GM21381 (cell line): ENCODE data around the gene SNX9.

ENCODE experiments used
- ATAC-seq: cut with Tn5 transposase; IDR thresholded peaks from one replicate; pipeline ENCODE4 v1.9.1; 2021; ENCODE audit warnings: mild to moderate bottlenecking, moderate library complexity; ENCODE audit not compliant: unreplicated experiment

The SNX9 gene

GRCh38 chr6:157974967-157975366, 151.9 kb downstream of the SNX9 start:
- ATAC-seq: no peak

DNA sequence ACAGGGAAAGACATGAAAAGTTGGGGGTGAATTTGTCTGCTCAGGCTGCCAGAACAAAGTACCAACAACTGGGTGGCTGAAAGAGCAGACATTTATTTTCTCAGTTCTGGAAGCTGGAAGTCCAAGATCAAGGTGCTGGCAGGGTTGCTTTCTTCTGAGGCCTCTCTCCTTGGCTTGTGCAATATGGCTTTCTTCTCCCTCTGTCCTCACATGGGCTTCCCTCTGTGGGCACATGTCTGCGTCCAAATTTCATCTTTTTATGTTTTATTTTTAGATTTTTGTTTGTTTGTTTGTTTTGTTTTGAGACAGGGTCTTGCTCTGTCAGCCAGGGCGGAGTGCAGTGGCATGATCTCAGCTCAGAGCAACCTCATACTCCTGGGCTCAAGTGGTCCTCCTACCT, 152.4 kb downstream of the SNX9 start:
- ATAC-seq: no peak

DNA sequence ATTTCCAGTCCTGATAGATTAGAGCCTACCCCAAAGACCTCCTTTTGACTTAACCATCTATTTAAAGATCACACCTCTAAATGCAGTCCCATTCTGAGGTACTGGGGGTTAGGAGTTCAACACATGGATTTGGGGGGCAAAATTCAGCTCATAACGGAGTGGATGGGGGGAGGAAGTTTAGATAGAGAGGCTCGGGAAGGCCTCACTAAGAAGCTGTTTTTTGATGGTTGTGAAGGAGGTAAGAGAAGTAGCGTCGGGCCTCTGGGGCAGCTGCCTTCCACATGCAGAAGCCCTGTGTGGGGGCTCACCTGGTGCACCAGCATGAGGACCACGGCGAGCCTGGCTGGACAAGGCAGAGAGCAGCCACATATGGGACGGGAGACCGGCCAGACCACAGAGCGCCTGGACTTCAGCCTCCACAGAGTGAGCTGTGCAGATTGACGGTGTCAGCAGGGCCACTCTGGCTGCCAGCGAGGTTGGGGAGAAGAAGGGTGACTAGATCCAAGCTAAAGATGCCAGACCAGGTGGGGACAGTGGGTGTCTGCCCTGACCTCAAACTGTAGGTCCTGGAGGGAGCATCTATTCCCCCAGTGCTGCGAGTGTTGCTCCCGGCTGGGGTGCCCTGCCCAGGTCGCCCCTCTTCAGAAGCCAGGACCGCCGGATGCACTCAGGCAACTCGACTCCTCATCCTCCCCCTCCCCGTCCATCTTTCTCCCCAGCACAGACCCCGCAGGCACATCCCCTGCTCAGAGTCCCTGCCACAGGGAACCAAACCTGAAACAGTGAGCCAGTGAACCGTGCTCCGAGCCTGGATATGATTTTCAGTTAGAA, 153.5 kb downstream of the SNX9 start:
- ATAC-seq: no peak

DNA sequence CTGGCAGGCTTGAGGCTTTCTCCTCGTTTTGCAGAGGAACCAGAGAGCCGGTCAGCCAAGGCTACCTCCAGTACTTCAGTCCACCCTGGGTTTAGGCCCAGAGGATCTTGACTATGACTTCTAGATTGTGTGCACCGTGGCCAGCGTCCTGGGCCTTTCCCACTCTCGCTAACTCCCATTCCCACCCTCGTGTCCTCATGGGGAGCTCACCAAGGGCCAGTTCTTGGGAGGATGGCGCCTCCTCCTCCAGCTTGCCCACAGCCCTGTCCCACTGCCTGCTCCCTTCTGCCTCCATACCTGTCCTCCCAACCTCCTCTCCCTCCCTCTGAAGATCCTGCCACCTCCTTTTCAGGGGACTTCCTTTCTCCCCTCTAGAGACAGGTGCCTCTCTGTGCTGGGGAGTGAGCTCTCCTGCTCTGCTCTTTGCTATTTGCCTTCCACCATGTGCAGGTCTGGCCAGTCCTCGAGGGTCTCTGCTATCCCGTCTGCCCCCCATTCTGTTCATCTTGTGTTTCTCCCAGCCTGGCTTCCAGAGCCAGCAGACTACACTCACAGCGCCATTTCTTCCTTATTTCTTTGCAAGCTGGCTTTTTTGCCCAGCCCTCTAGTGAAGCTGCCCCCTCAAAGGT, 154.2 kb downstream of the SNX9 start:
- ATAC-seq: no peak

GRCh38 chr6:157978021-157978783, 155.2 kb downstream of the SNX9 start:
- no peak for ATAC-seq

GRCh38 chr6:157980288-157981131, 157.5 kb downstream of the SNX9 start:
- peak; percentile 29 for ATAC-seq

DNA sequence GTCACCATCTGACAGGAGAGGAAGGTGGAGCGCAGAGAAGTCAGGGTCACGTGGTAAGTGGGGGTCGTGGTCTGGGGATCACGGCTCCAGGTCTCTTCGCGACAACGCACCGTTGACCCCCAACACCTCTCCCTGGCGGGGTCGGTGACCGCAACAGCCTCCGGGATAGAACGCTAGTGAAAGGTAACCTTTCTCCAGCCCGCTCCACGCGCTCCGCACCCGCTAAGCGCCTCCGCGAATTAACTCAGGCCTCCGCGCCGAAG, 158.0 kb downstream of the SNX9 start:
- ATAC-seq: no peak

GRCh38 chr6:157981395-157982101, 158.5 kb downstream of the SNX9 start, which contains the start of gene SYNJ2:
Gene SYNJ2 (plus strand): TSS chr6:157981863. CDS start chr6:157981962, 99 bp downstream.
- peak; percentile 78 for ATAC-seq

- peak; percentile 26 for ATAC-seq
Observed at GRCh38 chr6:157982102-157982562, 159.1 kb downstream of the SNX9 start.

DNA sequence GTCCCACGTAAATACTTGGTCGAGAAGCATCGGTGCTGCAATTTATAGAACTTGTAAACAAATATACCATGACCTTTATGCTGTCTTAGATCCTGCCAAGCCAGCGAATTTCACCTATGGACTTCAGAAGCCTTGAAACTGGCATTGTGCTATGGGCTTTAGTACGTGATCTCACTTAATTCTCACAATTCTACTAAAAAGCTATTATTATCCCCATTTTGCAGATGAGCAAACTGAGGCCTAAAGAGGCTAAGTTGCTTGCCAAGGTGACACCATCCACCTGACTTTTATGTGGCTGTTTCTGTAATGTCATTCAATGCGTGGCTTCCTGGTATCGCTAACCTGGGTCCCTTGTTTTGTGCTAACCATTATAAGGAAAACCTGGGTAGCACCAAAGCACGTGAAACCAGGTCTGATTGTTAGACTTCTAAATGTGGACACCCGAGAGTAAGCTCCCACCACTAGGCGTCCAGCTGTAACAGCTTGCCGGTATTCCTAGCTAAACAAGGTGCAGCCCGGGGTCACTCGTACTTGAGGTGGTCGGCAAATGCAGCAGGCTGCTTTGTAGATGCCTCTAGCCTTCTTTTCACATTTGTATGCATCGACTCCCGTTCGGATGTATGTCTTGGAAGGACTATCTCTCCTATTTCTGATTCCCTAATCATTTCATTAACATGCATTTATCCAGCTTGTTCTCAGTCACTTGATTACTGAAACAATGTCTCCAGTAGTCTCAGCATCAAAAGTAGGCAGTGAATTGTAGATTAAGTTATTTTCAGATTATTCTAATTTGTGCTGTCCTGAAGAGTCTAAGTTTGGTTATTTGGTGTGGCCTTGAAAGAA, 159.7 kb downstream of the SNX9 start:
- no peak for ATAC-seq

- no peak for ATAC-seq
Observed at GRCh38 chr6:157983406-157984119, 160.5 kb downstream of the SNX9 start.

DNA sequence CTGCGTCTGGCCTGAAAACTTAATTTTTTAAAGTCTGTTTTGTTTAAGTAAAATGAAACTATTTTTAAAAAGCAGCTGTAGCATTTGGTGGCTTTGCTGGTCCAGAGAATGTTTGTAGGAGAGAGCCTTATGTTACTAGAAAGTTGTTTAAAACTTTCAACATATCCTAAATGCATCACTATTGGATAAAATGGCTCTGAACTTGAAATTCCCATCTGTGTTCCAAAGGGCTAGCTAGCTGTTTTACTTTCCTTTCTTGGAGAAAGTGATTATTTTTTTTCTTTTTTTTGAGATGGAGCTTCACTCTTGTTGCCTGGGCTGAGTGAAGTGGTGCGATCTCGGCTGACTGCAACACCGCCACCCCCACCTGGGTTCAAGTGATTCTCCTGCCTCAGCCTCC, 161.1 kb downstream of the SNX9 start:
- ATAC-seq: no peak

- ATAC-seq: no peak
Observed at GRCh38 chr6:157984686-157985225, 161.7 kb downstream of the SNX9 start.

- no peak for ATAC-seq
Observed at GRCh38 chr6:157985378-157986155, 162.5 kb downstream of the SNX9 start.

GRCh38 chr6:157987788-157988699, 165.0 kb downstream of the SNX9 start:
- ATAC-seq: no peak

- ATAC-seq: no peak
Observed at GRCh38 chr6:157988700-157989063, 165.6 kb downstream of the SNX9 start.
